GM23338 (cell line): Measurements from ENCODE around the gene KCNB1. TPM values are rescaled to one million over a fixed set of nuclear protein-coding genes. Genes with fewer than 3 reads are reported as not detected.

Experiments
- ATAC-seq: fragments of 200-7000 bp; cut with Tn5 transposase; 3 replicates; pipeline ENCODE4 v1.9.1; 2020
- DNase-seq: peaks from one replicate; pipeline ENCODE4 v3.0.0-alpha.2; 2015; ENCODE audit warnings: low spot score
- H2AFZ ChIP-seq: fragments of 200-600 bp; sonication (generic); 2 replicates; pipeline ENCODE4 v1.8.0; 2016; ENCODE audit warnings: antibody characterized with exemption, mild to moderate bottlenecking, moderate library complexity
- H3F3A ChIP-seq: fragments of 200-600 bp; sonication (generic); replicated peaks from 2 replicates; pipeline ENCODE4 v1.8.0; 2017; ENCODE audit warnings: antibody characterized with exemption, mixed run types, low read depth
- H3K27ac ChIP-seq: fragments of 200-600 bp; sonication (generic); 2 replicates; pipeline ENCODE4 v1.6.1; 2016; ENCODE audit warnings: low read depth
- H3K27me3 ChIP-seq: fragments of 200-600 bp; sonication (generic); 2 replicates; pipeline ENCODE4 v1.8.0; 2016; ENCODE audit warnings: mild to moderate bottlenecking, mixed run types, moderate library complexity; ENCODE audit not compliant: insufficient read depth
- H3K36me3 ChIP-seq: fragments of 200-600 bp; sonication (generic); 2 replicates; pipeline ENCODE4 v1.8.0; 2016; ENCODE audit warnings: mild to moderate bottlenecking; ENCODE audit not compliant: insufficient read depth
- H3K4me1 ChIP-seq: fragments of 200-600 bp; sonication (generic); 2 replicates; pipeline ENCODE4 v1.8.0; 2016; ENCODE audit warnings: mild to moderate bottlenecking, moderate library complexity; ENCODE audit not compliant: insufficient read depth
- H3K4me2 ChIP-seq: fragments of 200-600 bp; sonication (generic); 2 replicates; pipeline ENCODE4 v1.7.1; 2017; ENCODE audit warnings: mixed run types
- H3K4me3 ChIP-seq: fragments of 200-600 bp; sonication (generic); 2 replicates; pipeline ENCODE4 v1.6.1; 2016; ENCODE audit warnings: mixed run types
- H3K79me2 ChIP-seq: fragments of 200-600 bp; sonication (generic); replicated peaks from 2 replicates; pipeline ENCODE4 v1.8.0; 2017; ENCODE audit warnings: mild to moderate bottlenecking; ENCODE audit not compliant: insufficient read depth
- H3K9me2 ChIP-seq: fragments of 200-600 bp; sonication (generic); 2 replicates; pipeline ENCODE4 v1.8.0; 2017; ENCODE audit not compliant: insufficient read depth
- H4K20me1 ChIP-seq: fragments of 200-600 bp; sonication (generic); replicated peaks from 2 replicates; pipeline ENCODE4 v1.8.0; 2017; ENCODE audit warnings: mild to moderate bottlenecking; ENCODE audit not compliant: insufficient read depth
- H3K27ac Mint-ChIP-seq: 2 replicates; pipeline ENCODE4 v1.8.0; 2020; ENCODE audit warnings: inconsistent platforms, mild to moderate bottlenecking, moderate library complexity, mixed read lengths
- H3K27me3 Mint-ChIP-seq: 3 replicates; pipeline ENCODE4 v1.8.0; 2022; ENCODE audit warnings: low read depth, mild to moderate bottlenecking, moderate library complexity, mixed read lengths, inconsistent platforms; ENCODE audit not compliant: insufficient read depth, poor library complexity
- H3K36me3 Mint-ChIP-seq: 3 replicates; pipeline ENCODE4 v1.8.0; 2021; ENCODE audit warnings: low read depth, mild to moderate bottlenecking, inconsistent platforms, moderate library complexity, mixed read lengths
- H3K4me1 Mint-ChIP-seq: 3 replicates; pipeline ENCODE4 v1.8.0; 2020; ENCODE audit warnings: mild to moderate bottlenecking, inconsistent platforms, mixed read lengths
- H3K4me3 Mint-ChIP-seq: 3 replicates; pipeline ENCODE4 v1.8.0; 2021; ENCODE audit warnings: moderate library complexity, mild to moderate bottlenecking, inconsistent platforms, mixed read lengths
- H3K9me3 Mint-ChIP-seq: 3 replicates; pipeline ENCODE4 v1.8.0; 2020; ENCODE audit warnings: moderate library complexity, mild to moderate bottlenecking, inconsistent platforms, mixed read lengths
- CREB1 ChIP-seq: fragments of 250-450 bp; sonication (Bioruptor Pico); IDR thresholded peaks from 2 replicates; pipeline ENCODE4 v1.5.0; 2020; ENCODE audit warnings: low read depth, mild to moderate bottlenecking, moderate library complexity
- EZH2 ChIP-seq: fragments of 200-600 bp; sonication (generic); IDR thresholded peaks from one replicate; pipeline ENCODE4 v1.8.0; 2017; ENCODE audit warnings: antibody characterized with exemption, mild to moderate bottlenecking, low read depth; ENCODE audit not compliant: unreplicated experiment
- EZH2phosphoT487 ChIP-seq: fragments of 200-600 bp; sonication (generic); IDR thresholded peaks from one replicate; pipeline ENCODE4 v1.8.1; 2018; ENCODE audit warnings: antibody characterized with exemption; ENCODE audit not compliant: unreplicated experiment
- JUNB ChIP-seq: IDR thresholded peaks from one replicate; pipeline ENCODE4 v1.6.1; 2016; ENCODE audit warnings: antibody characterized with exemption; ENCODE audit not compliant: unreplicated experiment
- NANOG ChIP-seq: IDR thresholded peaks from 2 replicates; pipeline ENCODE4 v1.6.1; 2016; ENCODE audit warnings: antibody characterized with exemption, borderline replicate concordance
- POLR2AphosphoS5 ChIP-seq: IDR thresholded peaks from 2 replicates; pipeline ENCODE4 v1.6.1; 2016; ENCODE audit warnings: antibody characterized with exemption, low read depth
- STAT1 ChIP-seq: IDR thresholded peaks from one replicate; pipeline ENCODE4 v1.6.1; 2016; ENCODE audit warnings: antibody characterized with exemption; ENCODE audit not compliant: unreplicated experiment
- ZNF114 ChIP-seq: fragments of 250-450 bp; sonication (Bioruptor Pico); IDR thresholded peaks from 2 replicates; pipeline ENCODE4 v1.5.0; 2020; ENCODE audit warnings: mild to moderate bottlenecking, moderate library complexity
- ZNF331 ChIP-seq: fragments of 250-450 bp; sonication (Bioruptor Pico); IDR thresholded peaks from 2 replicates; pipeline ENCODE4 v1.5.0; 2020; ENCODE audit warnings: low read depth, mild to moderate bottlenecking, moderate library complexity
- polyA plus RNA-seq: library from polyadenylated mRNA; unstranded; fragments of >200 nt; fragmentation: Nextera tagmentation; extraction: Ambion mirVana; gene quantifications from 2 replicates; pipeline ENCODE4 v1.2.1, GENCODE V29; 2016
- total RNA-seq: library from RNA; depleted of rRNA; stranded (reverse); fragments of >200 nt; shearing (Covaris generic); gene quantifications from 2 replicates; pipeline ENCODE4 v1.2.3, GENCODE V29; 2014
- TF ChIP-seq, protein P1 (sequence below): fragments of 250-450 bp; sonication (Bioruptor Pico); IDR thresholded peaks from 2 replicates; pipeline ENCODE4 v1.5.0; 2020; ENCODE audit warnings: mild to moderate bottlenecking, moderate library complexity
- TF ChIP-seq, protein P2 (sequence below): IDR thresholded peaks from 2 replicates; pipeline ENCODE4 v1.6.1; 2016; ENCODE audit warnings: antibody characterized with exemption
- TF ChIP-seq, protein P3 (sequence below): IDR thresholded peaks from one replicate; pipeline ENCODE4 v1.6.1; 2018; ENCODE audit warnings: antibody characterized with exemption; ENCODE audit not compliant: unreplicated experiment
- TF ChIP-seq, protein P4 (sequence below), 2 experiments: fragments of 200-600 bp in 1 of 2; sonication (generic) in 1 of 2; conservative IDR thresholded peaks; 2 replicates each; pipeline versions ENCODE4 v1.5.1 to v1.6.1; 2016 to 2017; ENCODE audit warnings: antibody characterized with exemption in 2 of 2, low read depth in 2 of 2, mild to moderate bottlenecking in 2 of 2, moderate library complexity in 1 of 2

Gene KCNB1
- total and polyA plus RNA-seq, 2 experiments from 2014 or later, result 0.28 to 0.29 TPM

DNA sequence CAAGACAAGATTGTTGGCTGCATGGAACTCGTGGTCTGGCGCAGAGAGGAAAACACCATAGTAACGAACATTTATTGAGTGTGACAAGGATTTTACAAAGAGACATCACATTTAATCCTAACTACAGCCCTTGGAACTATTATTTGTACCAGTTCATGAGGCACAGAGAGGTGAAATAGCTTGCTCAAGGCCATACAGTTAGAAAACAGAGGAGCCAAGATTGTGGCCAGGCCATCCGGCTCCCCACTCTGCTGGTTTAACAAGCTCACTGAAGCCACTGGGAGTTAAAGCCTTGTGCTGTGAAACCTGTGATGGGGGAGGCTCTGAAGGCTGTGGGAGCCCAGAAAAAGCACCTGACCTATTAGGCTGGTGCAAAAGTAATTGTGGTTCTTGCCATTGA is 129.7 kb downstream of the KCNB1 start:
- Histone ChIP-seq H3K4me3 (no peak overlapping the region), H3K79me2 (no peaks in the 10 kb centered on the region), H3K9me2 (no peaks in the 10 kb centered on the region), H3K27me3 (no peaks in the 10 kb centered on the region), H3K4me2 (no peak overlapping the region), H3K4me1 (no peaks in the 10 kb centered on the region), H3K27ac (no peak overlapping the region), H3F3A (0 out of 2 replicates have a peak, but pooled peaks cover 3% of the 10 kb centered on the region), H2AFZ (no peak overlapping the region), H3K36me3 (no peaks in the 10 kb centered on the region), H4K20me1 (no peaks in the 10 kb centered on the region)
- Mint-ChIP-seq H3K27ac (no peak overlapping the region), H3K27me3 (peaks cover 14% of the 10 kb centered on the region), H3K4me3 (no peak overlapping the region), H3K9me3 (no peaks in the 10 kb centered on the region), H3K4me1 (peaks cover 2% of the 10 kb centered on the region; the same call in 1 of the 3 replicates), H3K36me3 (no peaks in the 10 kb centered on the region)
- no peak for DNase-seq
- ATAC-seq, result no peak
- TF ChIP-seq ZNF331 (no peak), JUNB (no peak), EZH2 (no peak), NANOG (no peak), ZNF114 (no peak), POLR2AphosphoS5 (no peak), CREB1 (no peak), EZH2phosphoT487 (no peak), STAT1 (no peak)
- TF ChIP-seq, protein P1, sequence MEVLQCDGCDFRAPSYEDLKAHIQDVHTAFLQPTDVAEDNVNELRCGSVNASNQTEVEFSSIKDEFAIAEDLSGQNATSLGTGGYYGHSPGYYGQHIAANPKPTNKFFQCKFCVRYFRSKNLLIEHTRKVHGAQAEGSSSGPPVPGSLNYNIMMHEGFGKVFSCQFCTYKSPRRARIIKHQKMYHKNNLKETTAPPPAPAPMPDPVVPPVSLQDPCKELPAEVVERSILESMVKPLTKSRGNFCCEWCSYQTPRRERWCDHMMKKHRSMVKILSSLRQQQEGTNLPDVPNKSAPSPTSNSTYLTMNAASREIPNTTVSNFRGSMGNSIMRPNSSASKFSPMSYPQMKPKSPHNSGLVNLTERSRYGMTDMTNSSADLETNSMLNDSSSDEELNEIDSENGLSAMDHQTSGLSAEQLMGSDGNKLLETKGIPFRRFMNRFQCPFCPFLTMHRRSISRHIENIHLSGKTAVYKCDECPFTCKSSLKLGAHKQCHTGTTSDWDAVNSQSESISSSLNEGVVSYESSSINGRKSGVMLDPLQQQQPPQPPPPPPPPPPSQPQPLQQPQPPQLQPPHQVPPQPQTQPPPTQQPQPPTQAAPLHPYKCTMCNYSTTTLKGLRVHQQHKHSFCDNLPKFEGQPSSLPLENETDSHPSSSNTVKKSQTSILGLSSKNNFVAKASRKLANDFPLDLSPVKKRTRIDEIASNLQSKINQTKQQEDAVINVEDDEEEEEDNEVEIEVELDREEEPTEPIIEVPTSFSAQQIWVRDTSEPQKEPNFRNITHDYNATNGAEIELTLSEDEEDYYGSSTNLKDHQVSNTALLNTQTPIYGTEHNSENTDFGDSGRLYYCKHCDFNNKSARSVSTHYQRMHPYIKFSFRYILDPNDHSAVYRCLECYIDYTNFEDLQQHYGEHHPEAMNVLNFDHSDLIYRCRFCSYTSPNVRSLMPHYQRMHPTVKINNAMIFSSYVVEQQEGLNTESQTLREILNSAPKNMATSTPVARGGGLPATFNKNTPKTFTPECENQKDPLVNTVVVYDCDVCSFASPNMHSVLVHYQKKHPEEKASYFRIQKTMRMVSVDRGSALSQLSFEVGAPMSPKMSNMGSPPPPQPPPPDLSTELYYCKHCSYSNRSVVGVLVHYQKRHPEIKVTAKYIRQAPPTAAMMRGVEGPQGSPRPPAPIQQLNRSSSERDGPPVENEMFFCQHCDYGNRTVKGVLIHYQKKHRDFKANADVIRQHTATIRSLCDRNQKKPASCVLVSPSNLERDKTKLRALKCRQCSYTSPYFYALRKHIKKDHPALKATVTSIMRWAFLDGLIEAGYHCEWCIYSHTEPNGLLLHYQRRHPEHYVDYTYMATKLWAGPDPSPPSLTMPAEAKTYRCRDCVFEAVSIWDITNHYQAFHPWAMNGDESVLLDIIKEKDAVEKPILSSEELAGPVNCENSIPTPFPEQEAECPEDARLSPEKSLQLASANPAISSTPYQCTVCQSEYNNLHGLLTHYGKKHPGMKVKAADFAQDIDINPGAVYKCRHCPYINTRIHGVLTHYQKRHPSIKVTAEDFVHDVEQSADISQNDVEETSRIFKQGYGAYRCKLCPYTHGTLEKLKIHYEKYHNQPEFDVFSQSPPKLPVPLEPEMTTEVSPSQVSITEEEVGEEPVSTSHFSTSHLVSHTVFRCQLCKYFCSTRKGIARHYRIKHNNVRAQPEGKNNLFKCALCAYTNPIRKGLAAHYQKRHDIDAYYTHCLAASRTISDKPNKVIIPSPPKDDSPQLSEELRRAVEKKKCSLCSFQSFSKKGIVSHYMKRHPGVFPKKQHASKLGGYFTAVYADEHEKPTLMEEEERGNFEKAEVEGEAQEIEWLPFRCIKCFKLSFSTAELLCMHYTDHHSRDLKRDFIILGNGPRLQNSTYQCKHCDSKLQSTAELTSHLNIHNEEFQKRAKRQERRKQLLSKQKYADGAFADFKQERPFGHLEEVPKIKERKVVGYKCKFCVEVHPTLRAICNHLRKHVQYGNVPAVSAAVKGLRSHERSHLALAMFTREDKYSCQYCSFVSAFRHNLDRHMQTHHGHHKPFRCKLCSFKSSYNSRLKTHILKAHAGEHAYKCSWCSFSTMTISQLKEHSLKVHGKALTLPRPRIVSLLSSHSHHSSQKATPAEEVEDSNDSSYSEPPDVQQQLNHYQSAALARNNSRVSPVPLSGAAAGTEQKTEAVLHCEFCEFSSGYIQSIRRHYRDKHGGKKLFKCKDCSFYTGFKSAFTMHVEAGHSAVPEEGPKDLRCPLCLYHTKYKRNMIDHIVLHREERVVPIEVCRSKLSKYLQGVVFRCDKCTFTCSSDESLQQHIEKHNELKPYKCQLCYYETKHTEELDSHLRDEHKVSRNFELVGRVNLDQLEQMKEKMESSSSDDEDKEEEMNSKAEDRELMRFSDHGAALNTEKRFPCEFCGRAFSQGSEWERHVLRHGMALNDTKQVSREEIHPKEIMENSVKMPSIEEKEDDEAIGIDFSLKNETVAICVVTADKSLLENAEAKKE (CRISPR knock-in tag), result no peak
- TF ChIP-seq, protein P2, sequence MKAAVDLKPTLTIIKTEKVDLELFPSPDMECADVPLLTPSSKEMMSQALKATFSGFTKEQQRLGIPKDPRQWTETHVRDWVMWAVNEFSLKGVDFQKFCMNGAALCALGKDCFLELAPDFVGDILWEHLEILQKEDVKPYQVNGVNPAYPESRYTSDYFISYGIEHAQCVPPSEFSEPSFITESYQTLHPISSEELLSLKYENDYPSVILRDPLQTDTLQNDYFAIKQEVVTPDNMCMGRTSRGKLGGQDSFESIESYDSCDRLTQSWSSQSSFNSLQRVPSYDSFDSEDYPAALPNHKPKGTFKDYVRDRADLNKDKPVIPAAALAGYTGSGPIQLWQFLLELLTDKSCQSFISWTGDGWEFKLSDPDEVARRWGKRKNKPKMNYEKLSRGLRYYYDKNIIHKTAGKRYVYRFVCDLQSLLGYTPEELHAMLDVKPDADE, result no peak
- TF ChIP-seq, protein P3, sequence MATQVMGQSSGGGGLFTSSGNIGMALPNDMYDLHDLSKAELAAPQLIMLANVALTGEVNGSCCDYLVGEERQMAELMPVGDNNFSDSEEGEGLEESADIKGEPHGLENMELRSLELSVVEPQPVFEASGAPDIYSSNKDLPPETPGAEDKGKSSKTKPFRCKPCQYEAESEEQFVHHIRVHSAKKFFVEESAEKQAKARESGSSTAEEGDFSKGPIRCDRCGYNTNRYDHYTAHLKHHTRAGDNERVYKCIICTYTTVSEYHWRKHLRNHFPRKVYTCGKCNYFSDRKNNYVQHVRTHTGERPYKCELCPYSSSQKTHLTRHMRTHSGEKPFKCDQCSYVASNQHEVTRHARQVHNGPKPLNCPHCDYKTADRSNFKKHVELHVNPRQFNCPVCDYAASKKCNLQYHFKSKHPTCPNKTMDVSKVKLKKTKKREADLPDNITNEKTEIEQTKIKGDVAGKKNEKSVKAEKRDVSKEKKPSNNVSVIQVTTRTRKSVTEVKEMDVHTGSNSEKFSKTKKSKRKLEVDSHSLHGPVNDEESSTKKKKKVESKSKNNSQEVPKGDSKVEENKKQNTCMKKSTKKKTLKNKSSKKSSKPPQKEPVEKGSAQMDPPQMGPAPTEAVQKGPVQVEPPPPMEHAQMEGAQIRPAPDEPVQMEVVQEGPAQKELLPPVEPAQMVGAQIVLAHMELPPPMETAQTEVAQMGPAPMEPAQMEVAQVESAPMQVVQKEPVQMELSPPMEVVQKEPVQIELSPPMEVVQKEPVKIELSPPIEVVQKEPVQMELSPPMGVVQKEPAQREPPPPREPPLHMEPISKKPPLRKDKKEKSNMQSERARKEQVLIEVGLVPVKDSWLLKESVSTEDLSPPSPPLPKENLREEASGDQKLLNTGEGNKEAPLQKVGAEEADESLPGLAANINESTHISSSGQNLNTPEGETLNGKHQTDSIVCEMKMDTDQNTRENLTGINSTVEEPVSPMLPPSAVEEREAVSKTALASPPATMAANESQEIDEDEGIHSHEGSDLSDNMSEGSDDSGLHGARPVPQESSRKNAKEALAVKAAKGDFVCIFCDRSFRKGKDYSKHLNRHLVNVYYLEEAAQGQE, result no peak
- TF ChIP-seq, protein P4, sequence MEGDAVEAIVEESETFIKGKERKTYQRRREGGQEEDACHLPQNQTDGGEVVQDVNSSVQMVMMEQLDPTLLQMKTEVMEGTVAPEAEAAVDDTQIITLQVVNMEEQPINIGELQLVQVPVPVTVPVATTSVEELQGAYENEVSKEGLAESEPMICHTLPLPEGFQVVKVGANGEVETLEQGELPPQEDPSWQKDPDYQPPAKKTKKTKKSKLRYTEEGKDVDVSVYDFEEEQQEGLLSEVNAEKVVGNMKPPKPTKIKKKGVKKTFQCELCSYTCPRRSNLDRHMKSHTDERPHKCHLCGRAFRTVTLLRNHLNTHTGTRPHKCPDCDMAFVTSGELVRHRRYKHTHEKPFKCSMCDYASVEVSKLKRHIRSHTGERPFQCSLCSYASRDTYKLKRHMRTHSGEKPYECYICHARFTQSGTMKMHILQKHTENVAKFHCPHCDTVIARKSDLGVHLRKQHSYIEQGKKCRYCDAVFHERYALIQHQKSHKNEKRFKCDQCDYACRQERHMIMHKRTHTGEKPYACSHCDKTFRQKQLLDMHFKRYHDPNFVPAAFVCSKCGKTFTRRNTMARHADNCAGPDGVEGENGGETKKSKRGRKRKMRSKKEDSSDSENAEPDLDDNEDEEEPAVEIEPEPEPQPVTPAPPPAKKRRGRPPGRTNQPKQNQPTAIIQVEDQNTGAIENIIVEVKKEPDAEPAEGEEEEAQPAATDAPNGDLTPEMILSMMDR (conservative IDR thresholded peaks at IDR 0.05; ENCODE audit: low read depth in 2 of 2), result no peak
